ENCODE measurements around the gene STEAP3. TPM values are rescaled to one million over a fixed set of nuclear protein-coding genes. Genes with fewer than 3 reads are reported as not detected.

STEAP3 gene, protein sequence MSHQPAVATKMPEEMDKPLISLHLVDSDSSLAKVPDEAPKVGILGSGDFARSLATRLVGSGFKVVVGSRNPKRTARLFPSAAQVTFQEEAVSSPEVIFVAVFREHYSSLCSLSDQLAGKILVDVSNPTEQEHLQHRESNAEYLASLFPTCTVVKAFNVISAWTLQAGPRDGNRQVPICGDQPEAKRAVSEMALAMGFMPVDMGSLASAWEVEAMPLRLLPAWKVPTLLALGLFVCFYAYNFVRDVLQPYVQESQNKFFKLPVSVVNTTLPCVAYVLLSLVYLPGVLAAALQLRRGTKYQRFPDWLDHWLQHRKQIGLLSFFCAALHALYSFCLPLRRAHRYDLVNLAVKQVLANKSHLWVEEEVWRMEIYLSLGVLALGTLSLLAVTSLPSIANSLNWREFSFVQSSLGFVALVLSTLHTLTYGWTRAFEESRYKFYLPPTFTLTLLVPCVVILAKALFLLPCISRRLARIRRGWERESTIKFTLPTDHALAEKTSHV
- total RNA-seq = 100 to 1,000 TPM; 118 to 165 (median 131) TPM
- long read RNA-seq, full-length matches to known transcripts = 11 of 32 reads
- long read RNA-seq, partial matches to known transcripts = 6 of 32 reads
- long read RNA-seq, other reads (novel, unspliced or antisense) = 15 of 32 reads

DNA sequence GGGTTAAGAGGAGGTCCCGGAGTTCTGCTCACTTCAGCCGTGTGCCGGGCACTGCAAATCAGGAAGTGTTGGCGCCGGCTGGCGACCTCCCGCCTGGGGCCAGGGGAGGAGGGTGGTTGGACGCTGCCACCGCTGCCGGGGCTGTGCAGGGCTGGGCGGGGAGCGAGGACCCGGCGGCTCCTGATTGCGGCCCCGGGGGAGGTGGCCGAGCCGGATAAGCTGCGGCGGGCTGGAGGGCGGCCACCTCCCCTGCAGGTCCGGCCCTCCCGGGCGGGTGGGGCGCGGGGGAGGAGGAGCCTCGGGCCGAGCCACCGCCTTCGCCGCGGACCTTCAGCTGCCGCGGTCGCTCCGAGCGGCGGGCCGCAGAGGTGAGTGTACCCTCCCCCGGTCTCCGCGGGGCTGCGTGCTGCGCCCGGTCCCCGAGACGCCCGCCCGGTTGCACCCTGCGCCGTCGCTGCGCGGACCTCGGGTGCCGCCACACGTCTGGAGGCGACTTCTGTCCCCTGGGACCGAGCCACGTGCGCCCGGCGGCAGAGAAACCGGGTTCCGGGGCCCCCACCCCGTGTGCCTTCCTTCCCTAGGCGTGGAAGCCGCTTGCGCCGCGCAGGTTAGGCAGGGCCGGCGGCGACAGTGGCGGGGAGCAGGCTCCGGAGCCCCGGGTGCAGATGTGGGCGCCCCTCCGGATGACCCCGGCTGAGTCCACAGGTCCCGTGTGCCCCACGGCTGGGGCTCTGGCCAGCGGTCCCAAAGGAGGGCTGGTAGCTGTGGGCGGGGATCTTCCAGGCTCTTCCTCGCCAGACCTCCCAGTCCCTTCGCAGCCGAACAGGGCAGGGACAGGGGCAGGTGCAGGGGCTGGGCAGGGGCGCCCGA is at the start of gene STEAP3:
Gene STEAP3, plus strand, starts transcription at position 314 of the 870 bp plus-strand sequence. CDS start 7,179 bp downstream, outside the sequence.
- peaks cover 0 to 53% (median 23%) of the 10 kb centered on the region in 4 donors for H3K4me1 ChIP-seq
- H3K36me3 ChIP-seq = peaks cover 0 to 5% (median 0%) of the 10 kb centered on the region in 4 donors
- peak within 1 kb of the TSS; percentile 54 to 98 (median 97) for H3K4me3 ChIP-seq
- intact Hi-C loops (cut with DNase I) = no loop called here
- H3K27ac ChIP-seq = peak within 1 kb of the TSS; percentile 77 to 89 (median 83)
- WGBS (ENCODE audit: insufficient coverage, low coverage, low lambda C conversion rate, missing lambda C conversion rate) = no CpG with 5 or more reads among the region's 89 CpGs
- H3K27me3 ChIP-seq = no peaks in the 10 kb centered on the region
- TF ChIP-seq, protein P1, sequence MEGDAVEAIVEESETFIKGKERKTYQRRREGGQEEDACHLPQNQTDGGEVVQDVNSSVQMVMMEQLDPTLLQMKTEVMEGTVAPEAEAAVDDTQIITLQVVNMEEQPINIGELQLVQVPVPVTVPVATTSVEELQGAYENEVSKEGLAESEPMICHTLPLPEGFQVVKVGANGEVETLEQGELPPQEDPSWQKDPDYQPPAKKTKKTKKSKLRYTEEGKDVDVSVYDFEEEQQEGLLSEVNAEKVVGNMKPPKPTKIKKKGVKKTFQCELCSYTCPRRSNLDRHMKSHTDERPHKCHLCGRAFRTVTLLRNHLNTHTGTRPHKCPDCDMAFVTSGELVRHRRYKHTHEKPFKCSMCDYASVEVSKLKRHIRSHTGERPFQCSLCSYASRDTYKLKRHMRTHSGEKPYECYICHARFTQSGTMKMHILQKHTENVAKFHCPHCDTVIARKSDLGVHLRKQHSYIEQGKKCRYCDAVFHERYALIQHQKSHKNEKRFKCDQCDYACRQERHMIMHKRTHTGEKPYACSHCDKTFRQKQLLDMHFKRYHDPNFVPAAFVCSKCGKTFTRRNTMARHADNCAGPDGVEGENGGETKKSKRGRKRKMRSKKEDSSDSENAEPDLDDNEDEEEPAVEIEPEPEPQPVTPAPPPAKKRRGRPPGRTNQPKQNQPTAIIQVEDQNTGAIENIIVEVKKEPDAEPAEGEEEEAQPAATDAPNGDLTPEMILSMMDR (IDR thresholded peaks at IDR 0.05) = no peak
- peak; percentile 88 for TF ChIP-seq POLR2A (IDR thresholded peaks at IDR 0.05)
- DNase-seq = peak; percentile 93 to 97 (median 96)
- ATAC-seq = peak; percentile 68 to 89 (median 80)
- no peaks in the 10 kb centered on the region for H3K9me3 ChIP-seq

DNA sequence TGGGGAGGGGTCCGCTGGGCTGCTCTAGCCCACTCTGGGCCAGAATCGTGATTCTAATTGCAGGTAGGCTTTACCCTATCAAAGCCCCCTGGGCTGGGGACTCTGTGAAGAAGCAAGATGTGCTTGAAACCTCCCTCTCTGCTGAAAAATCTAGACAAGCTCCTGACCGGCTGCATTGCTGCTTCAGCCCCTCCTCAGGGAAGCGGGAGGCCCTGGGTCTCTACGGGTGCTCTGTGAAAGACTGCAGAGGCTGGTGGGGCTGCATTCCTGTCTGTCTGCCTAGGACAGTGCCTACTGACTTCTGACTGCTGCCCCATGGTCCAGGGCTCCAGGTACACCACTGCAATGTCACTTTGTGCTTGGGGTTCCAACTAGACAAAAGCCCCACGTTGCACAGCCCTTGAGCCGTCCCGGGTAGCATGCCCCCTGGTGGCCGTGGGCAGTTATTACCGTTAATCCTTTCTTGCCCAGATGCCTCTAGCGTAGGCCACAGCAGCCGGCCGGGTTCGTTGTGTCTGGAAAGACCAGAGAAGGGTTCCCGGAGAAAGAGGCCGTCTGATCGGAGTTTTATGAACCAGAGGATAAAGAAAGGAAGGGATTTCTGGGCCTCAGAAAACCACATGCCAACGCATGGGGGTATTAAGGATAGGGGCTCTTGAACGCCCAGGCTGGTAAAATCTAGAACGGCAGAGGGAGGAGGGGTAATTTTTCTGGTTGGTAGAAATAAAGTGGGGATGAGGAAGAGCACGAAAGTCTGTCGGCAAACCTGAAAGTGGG is 49.2 kb upstream of the STEAP3 start:
- no peaks in the 10 kb centered on the region for H3K36me3 ChIP-seq
- intact Hi-C loops (cut with DNase I) = no loop called here
- no peaks in the 10 kb centered on the region for H3K9me3 ChIP-seq
- no peak for TF ChIP-seq POLR2A (IDR thresholded peaks at IDR 0.05)
- TF ChIP-seq, protein P1 (IDR thresholded peaks at IDR 0.05) = peak; percentile 48 to 81 (median 66)
- peak; percentile 73 to 85 (median 81) for ATAC-seq
- WGBS (ENCODE audit: insufficient coverage, low coverage, low lambda C conversion rate, missing lambda C conversion rate) = 64% methylated on average over 13 of the region's 22 CpGs
- no peak overlapping the region for H3K27ac ChIP-seq
- H3K4me1 ChIP-seq = no peaks in the 10 kb centered on the region
- H3K27me3 ChIP-seq = no peaks in the 10 kb centered on the region
- DNase-seq = peak; percentile 44 to 54 (median 51)
- H3K4me3 ChIP-seq = no peak overlapping the region

DNA sequence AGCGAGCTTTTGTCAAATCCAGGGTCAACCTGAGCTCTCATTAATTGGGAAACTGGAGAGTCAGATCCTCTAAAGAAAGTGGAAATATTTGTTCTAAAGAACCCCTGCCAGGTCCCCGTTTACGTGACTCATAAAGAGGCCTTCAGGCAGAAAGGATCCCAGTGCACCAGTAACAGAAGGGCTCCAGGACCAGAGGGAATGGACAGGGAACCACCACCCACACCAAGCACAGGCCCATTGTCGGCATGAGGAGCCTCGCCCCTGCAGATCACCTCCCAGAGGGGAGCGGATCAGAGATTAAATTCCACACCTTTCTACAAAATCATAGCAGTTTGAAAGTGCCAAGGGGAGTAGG is 48.7 kb upstream of the STEAP3 start:
- intact Hi-C loops (cut with DNase I) = no loop called here
- WGBS (ENCODE audit: insufficient coverage, low coverage, low lambda C conversion rate, missing lambda C conversion rate) = 67% methylated on average over 3 of the region's 6 CpGs
- no peak for TF ChIP-seq POLR2A (IDR thresholded peaks at IDR 0.05)
- TF ChIP-seq, protein P1 (IDR thresholded peaks at IDR 0.05) = no peak
- no peak for DNase-seq
- H3K27me3 ChIP-seq = no peaks in the 10 kb centered on the region
- no peak overlapping the region for H3K4me3 ChIP-seq
- no peaks in the 10 kb centered on the region for H3K4me1 ChIP-seq
- no peak for ATAC-seq
- no peaks in the 10 kb centered on the region for H3K9me3 ChIP-seq
- H3K27ac ChIP-seq = no peak overlapping the region
- H3K36me3 ChIP-seq = no peaks in the 10 kb centered on the region

DNA sequence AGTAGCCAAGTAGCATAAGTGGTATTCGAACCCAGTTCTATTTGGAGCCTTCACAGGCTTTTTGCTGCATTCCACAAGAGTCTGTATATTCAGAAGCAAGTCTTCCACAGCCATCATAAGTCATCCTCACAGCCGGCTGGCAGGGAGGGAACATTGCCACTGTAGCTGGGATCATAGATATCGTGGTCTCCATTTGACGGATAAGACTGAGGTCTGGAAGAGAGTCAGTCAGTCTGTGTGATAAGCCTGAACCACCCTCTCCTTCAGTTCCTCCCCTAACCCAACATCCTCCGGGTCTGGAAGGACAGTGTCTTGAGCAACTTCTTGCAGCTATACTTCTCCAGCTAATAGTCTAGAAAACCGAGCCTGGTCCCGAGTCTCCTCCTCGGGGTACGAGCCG is 48.1 kb upstream of the STEAP3 start:
- TF ChIP-seq POLR2A (IDR thresholded peaks at IDR 0.05) = no peak
- Histone ChIP-seq H3K4me3 (no peak overlapping the region), H3K36me3 (no peaks in the 10 kb centered on the region), H3K27me3 (no peaks in the 10 kb centered on the region), H3K4me1 (no peaks in the 10 kb centered on the region), H3K27ac (no peak overlapping the region), H3K9me3 (no peaks in the 10 kb centered on the region)
- no peak for ATAC-seq
- no peak for DNase-seq
- WGBS (ENCODE audit: insufficient coverage, low coverage, low lambda C conversion rate, missing lambda C conversion rate) = 78% methylated on average over 7 of the region's 10 CpGs
- intact Hi-C loops (cut with DNase I) = no loop called here

Measured in right lobe of liver (tissue), 6 donors.